GM10266 (cell line): ENCODE measurements around the gene BCL11A.

Experiments
- DNase-seq: peaks from one replicate; pipeline ENCODE4 v3.0.0; 2012; ENCODE audit errors: extremely low spot score
- CTCF ChIP-seq: IDR thresholded peaks from 2 replicates; pipeline ENCODE4 v1.5.1; 2012; ENCODE audit warnings: mild to moderate bottlenecking, low read depth; ENCODE audit not compliant: control insufficient read depth, insufficient read depth; ENCODE audit errors: missing control alignments

The BCL11A gene

GRCh38 chr2:60532421-60532820, 21.0 kb downstream of the BCL11A start:
- no peak for TF ChIP-seq CTCF
- DNase-seq = no peak

- DNase-seq = no peak
- no peak for TF ChIP-seq CTCF
Measured at GRCh38 chr2:60531701-60532133, 21.7 kb downstream of the BCL11A start.

- DNase-seq = no peak
- no peak for TF ChIP-seq CTCF
Measured at GRCh38 chr2:60530660-60531281, 22.7 kb downstream of the BCL11A start.

GRCh38 chr2:60529785-60530627, 23.4 kb downstream of the BCL11A start:
- no peak for TF ChIP-seq CTCF
- no peak for DNase-seq

GRCh38 chr2:60529136-60529784, 24.2 kb downstream of the BCL11A start:
- TF ChIP-seq CTCF = no peak

GRCh38 chr2:60528281-60529020, 25.0 kb downstream of the BCL11A start:
- no peak for DNase-seq
- no peak for TF ChIP-seq CTCF

More at GRCh38 chr2:60529136-60529784, 24.2 kb downstream of the BCL11A start:
- DNase-seq = no peak
